Cardiac muscle cell (in vitro differentiated cells and primary cell): ENCODE results near the gene PSAT1. TPM values are rescaled to one million over a fixed set of nuclear protein-coding genes. Genes with fewer than 3 reads are reported as not detected.

Experiments
- DNase-seq, 2 donors: peaks; one replicate each; pipeline versions ENCODE4 v3.0.0 to v3.0.0-alpha.2; 2010 to 2017; ENCODE audit warnings: low read depth in 1 of 2, low spot score in 1 of 2
- H3K27ac ChIP-seq: fragments of 200-600 bp; sonication (generic); 2 replicates; pipeline ENCODE4 v1.5.1; 2016
- H3K27me3 ChIP-seq: fragments of 200-600 bp; sonication (generic); 2 replicates; pipeline ENCODE4 v1.6.0; 2016; ENCODE audit warnings: control low read depth
- H3K36me3 ChIP-seq: fragments of 200-600 bp; sonication (generic); 2 replicates; pipeline ENCODE4 v1.5.1; 2016; ENCODE audit warnings: control low read depth
- H3K4me1 ChIP-seq: fragments of 200-600 bp; sonication (generic); 2 replicates; pipeline ENCODE4 v1.8.1; 2017; ENCODE audit warnings: low read depth, mild to moderate bottlenecking, mixed run types
- H3K4me3 ChIP-seq: fragments of 200-600 bp; sonication (generic); 2 replicates; pipeline ENCODE4 v1.5.1; 2016; ENCODE audit warnings: mild to moderate bottlenecking
- H3K9me3 ChIP-seq: fragments of 200-600 bp; sonication (generic); 2 replicates; pipeline ENCODE4 v1.5.1; 2017; ENCODE audit warnings: low read depth, mild to moderate bottlenecking, control low read depth
- CTCF ChIP-seq: IDR thresholded peaks from 2 replicates; pipeline ENCODE4 v1.5.1; 2012; ENCODE audit warnings: low read depth, mild to moderate bottlenecking, low read length
- polyA plus RNA-seq: library from polyadenylated mRNA; unstranded; fragments of >200 nt; fragmentation: Nextera tagmentation; extraction: Ambion mirVana; gene quantifications from 2 replicates; pipeline ENCODE4 v1.2.1, GENCODE V29; 2016
- total RNA-seq: library from RNA; depleted of rRNA; stranded (reverse); fragments of >200 nt; gene quantifications from 2 replicates; pipeline ENCODE4 v1.2.3, GENCODE V29; 2016

PSAT1 gene
- total and polyA plus RNA-seq, 2 experiments from 2014 or later, result 29.1 to 60.0 TPM

- TF ChIP-seq CTCF, result no peak
- Histone ChIP-seq H3K4me1 (no peaks in the 10 kb centered on the region), H3K9me3 (no peaks in the 10 kb centered on the region), H3K4me3 (no peak overlapping the region), H3K27me3 (no peaks in the 10 kb centered on the region), H3K36me3 (peaks cover 5% of the 10 kb centered on the region), H3K27ac (no peak overlapping the region)
- DNase-seq, result no peak
Measured at GRCh38 chr9:78314550-78314949, 17.6 kb downstream of the PSAT1 start.

- H3K36me3 ChIP-seq, result peaks cover 5% of the 10 kb centered on the region
Measured at GRCh38 chr9:78314953-78315870, 18.3 kb downstream of the PSAT1 start.

GRCh38 chr9:78316166-78316892 is 19.4 kb downstream of the PSAT1 start:
- Histone ChIP-seq H3K4me3 (no peak overlapping the region), H3K36me3 (peaks cover 5% of the 10 kb centered on the region), H3K4me1 (no peaks in the 10 kb centered on the region), H3K27me3 (no peaks in the 10 kb centered on the region), H3K27ac (no peak overlapping the region), H3K9me3 (no peaks in the 10 kb centered on the region)
- TF ChIP-seq CTCF, result no peak
- DNase-seq, result no peak

More at GRCh38 chr9:78314953-78315870, 18.3 kb downstream of the PSAT1 start:
- Histone ChIP-seq H3K9me3 (no peaks in the 10 kb centered on the region), H3K4me3 (no peak overlapping the region), H3K27ac (no peak overlapping the region), H3K4me1 (no peaks in the 10 kb centered on the region), H3K27me3 (no peaks in the 10 kb centered on the region)
- no peak for TF ChIP-seq CTCF
- peak in 1 of 2 donors; percentile 75 for DNase-seq

DNA sequence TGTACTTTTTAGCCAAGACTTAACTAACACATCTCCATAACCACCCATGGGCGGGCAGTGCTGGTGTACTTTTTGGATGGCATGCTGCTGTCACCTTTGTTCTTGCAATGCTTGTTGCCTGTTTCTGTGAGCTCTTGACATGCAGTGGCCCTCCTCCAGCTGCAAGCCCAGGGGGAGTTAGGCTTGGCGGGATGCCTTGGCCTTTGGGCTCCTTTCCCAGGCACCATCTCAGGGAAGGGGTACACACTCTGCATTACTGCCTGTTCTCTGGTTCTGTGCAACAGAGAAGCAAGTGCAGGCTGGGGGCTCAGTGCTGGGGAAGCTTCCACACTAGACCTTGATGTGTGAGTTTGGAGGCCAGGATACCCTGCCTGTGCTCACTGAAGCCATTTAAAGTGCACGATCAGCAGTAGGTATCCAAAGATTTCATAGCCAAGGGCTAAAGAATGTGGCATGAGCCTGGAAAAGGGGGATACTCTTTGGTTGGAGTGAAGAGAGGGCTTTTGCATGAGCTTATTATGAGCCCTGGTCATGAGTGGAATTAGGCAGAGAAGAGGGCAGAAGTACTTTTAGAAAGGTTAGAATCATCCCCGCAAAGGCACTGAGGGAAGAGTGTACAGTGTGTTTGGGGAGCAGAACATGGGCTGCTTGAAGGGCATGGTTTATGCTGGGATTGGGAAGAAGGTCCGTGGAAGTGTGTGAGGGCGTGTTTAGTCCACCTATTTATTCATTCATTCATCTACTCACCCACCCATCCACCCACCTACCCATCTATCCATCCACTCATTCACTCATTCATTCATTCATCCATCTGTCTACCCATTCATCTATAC is 22.5 kb downstream of the PSAT1 start:
- no peaks in the 10 kb centered on the region for H3K9me3 ChIP-seq
- H3K27ac ChIP-seq, result no peak overlapping the region
- peak in 1 of 2 donors; percentile 30 for DNase-seq
- no peaks in the 10 kb centered on the region for H3K4me1 ChIP-seq
- H3K27me3 ChIP-seq, result no peaks in the 10 kb centered on the region
- peaks cover 3% of the 10 kb centered on the region for H3K36me3 ChIP-seq
- H3K4me3 ChIP-seq, result no peak overlapping the region
- no peak for TF ChIP-seq CTCF

DNA sequence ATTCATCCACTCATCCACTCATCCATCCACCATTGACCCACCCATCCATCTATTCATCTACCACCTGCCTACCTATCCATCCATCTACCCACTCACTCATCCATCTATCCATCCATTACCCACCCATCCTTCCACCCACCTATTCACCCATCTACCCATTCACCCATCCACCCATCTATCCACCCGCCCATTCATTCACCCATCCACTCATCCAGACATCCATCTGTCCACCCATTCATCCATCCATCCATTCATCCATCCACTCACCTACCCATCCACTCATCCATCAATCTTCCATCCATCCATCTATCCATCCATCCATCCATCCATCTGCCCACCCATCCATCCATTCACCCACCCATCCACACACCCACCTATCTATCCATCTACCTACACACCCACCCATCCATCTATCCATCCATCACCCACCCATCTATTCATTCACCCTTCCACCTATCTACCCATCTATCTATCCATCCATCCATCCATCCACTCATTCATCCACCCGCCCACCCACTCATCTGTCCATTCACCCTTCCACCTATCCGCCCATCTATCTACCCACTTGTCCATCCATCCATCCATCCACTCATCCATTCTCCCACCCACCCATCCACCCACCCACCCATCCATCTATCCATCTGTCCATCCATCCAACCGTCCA is 23.2 kb downstream of the PSAT1 start:
- H3K4me3 ChIP-seq, result no peak overlapping the region
- H3K4me1 ChIP-seq, result peaks cover 3% of the 10 kb centered on the region
- DNase-seq, result no peak
- H3K27ac ChIP-seq, result no peak overlapping the region
- TF ChIP-seq CTCF, result no peak
- peaks cover 3% of the 10 kb centered on the region for H3K36me3 ChIP-seq
- no peaks in the 10 kb centered on the region for H3K27me3 ChIP-seq
- no peaks in the 10 kb centered on the region for H3K9me3 ChIP-seq
